HG03108 (cell line): ENCODE data around the gene NNMT.

Experiments
- ATAC-seq: cut with Tn5 transposase; IDR thresholded peaks from one replicate; pipeline ENCODE4 v1.9.1; 2021; ENCODE audit warnings: moderate library complexity; ENCODE audit not compliant: unreplicated experiment

Gene NNMT

DNA sequence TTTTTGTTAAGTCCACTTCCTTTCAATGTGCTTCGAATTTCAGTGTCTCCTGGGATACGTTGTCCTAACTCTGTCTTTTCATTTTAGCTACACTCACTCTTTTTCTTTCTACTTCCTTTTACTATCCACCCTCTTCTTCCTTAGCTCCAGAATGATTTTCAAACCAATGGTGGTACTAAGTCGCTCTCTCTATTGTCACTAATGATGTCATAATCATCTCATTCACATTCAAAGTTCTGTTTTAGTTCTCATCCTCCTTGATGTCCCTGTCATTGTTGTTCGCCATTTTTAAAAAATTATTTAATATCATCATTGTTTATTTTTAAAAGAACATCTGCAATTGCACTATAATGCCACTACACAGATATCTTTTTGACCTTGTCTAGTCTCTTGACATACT lies 47.3 kb downstream of the NNMT start:
- no peak for ATAC-seq

GRCh38 chr11:114344494-114344893 lies 48.3 kb downstream of the NNMT start:
- no peak for ATAC-seq

DNA sequence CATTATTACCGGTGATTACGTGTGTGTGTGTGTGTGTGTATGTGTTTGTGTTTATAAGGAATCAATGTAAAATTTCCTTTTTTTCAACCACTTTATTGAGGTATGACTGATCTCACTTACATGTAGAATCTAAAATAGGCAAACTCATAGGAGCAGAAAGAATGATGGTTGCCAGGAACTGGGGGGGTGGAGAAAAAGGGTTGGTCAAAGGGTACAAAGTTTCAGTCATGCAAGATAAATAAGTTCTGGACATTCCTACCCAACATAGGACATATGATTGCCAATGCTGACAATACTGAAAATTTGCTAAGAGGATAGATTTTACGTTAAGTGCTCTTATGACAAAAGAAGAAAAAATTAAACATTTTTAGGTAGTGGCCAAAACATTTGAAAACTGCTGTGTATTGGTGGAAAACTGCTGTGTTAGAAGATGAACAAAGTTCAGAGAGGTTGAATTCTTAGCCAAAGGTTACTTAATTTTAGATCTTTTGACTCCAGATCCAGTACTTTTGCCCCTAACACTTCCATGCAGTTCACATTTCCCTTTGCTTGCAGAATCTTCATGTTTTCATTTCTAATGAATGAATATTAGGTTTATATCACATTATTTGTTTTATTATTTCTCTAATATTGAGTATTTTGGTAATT lies 49.5 kb downstream of the NNMT start:
- ATAC-seq = no peak

GRCh38 chr11:114346709-114347141 lies 50.5 kb downstream of the NNMT start:
- no peak for ATAC-seq

- ATAC-seq = no peak
Measured at GRCh38 chr11:114348200-114349191, 52.3 kb downstream of the NNMT start.

GRCh38 chr11:114350022-114350421 lies 53.8 kb downstream of the NNMT start:
- no peak for ATAC-seq

GRCh38 chr11:114353443-114353842 lies 57.2 kb downstream of the NNMT start:
- ATAC-seq = no peak

DNA sequence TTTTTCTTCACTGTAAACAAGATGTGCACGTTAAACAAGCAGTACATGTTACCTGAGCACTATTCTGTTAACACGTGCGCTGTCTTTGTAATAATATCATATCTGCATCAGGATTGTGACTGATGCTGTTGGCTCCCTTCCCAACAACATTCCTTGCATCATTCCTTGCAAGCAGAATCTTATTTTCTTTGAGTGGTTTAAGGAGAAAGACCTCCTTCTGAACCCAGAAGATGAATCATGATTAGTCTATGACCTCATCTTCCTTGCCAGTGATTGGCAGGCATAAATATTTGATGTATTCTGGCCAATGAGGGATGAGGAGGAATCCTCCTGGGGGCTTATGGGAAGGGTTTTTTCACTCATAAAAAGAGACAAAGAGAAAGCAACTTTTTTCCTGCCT lies 57.9 kb downstream of the NNMT start:
- no peak for ATAC-seq

- no peak for ATAC-seq
Measured at GRCh38 chr11:114358716-114359115, 62.5 kb downstream of the NNMT start.

DNA sequence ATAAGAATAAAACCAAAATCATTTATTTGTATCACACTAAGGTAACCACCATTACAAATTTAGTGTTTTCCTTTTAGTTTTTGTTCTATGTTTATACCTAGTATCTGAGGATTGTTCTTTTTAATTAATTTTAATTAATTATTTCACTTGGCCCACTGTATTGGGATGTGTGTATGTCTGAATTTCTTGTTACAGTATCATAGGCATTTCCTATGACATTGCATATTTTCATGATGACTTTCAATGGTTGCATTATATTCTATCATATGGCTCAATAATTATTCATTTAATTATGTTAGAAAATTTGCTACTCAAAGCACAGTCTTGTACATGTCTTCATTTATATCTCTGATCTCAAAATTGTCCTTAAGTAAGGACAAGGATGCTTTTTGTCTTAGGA lies 63.1 kb downstream of the NNMT start:
- no peak for ATAC-seq

DNA sequence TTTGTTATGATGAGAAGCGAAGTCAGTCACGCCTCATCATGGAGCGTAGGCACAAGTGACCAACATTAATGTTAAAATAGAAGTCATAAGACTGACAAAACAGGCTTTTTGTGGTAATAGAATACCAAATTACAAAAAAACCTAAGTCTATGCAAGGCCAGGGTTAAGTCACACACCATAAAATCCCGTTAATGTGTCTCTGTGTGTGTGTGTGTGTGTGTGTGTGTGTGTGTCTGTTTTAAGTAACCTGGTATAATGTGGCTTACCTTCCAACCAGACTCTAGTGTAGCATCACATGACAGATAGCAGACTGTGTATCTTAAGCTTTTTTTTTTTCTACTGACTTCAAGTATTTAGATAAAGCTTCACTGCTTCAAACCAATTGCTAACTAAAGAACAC lies 66.1 kb downstream of the NNMT start:
- no peak for ATAC-seq

- ATAC-seq = no peak
Measured at GRCh38 chr11:114362958-114363357, 66.8 kb downstream of the NNMT start.
